SK-MEL-5 (cell line): ENCODE measurements around the gene SNIP1. TPM values are rescaled to one million over a fixed set of nuclear protein-coding genes. Genes with fewer than 3 reads are reported as not detected.
"Not testable (repeated sequence)": the region's sequence is repeated elsewhere in the genome, so short reads cannot be mapped to it uniquely, and the experiment has no call there.

ENCODE experiments used
- DNase-seq: peaks from one replicate; pipeline ENCODE4 v3.0.0-alpha.2; 2016; ENCODE audit warnings: low read depth, low spot score
- in situ Hi-C: cut with HindIII; loops from 2 replicates; pipeline ENCODE4 v1.10.0; 2016; ENCODE audit warnings: low sequenced_read_pairs, high pct_unique_total_duplicates, low pct_unique_long_range_greater_than_20kb
- polyA plus RNA-seq, 2 experiments: library from polyadenylated mRNA; depleted of rRNA; stranded (reverse); fragments of >200 nt; gene quantifications; 2 replicates each; pipeline ENCODE4 v1.2.3, GENCODE V29; 2015
- total RNA-seq: library from RNA; depleted of rRNA; stranded (reverse); fragments of >200 nt; shearing (Covaris generic); gene quantifications from 2 replicates; pipeline ENCODE4 v1.2.3, GENCODE V29; 2014; rRNA removed

The SNIP1 gene
- 7.4 and 7.7 TPM in 2 replicates for total RNA-seq
- polyA plus RNA-seq (2015; cell fraction: cytosol; rRNA removed) = 6.1 and 11.8 TPM in 2 replicates
- polyA plus RNA-seq (2015; cell fraction: nucleus; rRNA removed) = 10.3 and 12.5 TPM in 2 replicates

DNA sequence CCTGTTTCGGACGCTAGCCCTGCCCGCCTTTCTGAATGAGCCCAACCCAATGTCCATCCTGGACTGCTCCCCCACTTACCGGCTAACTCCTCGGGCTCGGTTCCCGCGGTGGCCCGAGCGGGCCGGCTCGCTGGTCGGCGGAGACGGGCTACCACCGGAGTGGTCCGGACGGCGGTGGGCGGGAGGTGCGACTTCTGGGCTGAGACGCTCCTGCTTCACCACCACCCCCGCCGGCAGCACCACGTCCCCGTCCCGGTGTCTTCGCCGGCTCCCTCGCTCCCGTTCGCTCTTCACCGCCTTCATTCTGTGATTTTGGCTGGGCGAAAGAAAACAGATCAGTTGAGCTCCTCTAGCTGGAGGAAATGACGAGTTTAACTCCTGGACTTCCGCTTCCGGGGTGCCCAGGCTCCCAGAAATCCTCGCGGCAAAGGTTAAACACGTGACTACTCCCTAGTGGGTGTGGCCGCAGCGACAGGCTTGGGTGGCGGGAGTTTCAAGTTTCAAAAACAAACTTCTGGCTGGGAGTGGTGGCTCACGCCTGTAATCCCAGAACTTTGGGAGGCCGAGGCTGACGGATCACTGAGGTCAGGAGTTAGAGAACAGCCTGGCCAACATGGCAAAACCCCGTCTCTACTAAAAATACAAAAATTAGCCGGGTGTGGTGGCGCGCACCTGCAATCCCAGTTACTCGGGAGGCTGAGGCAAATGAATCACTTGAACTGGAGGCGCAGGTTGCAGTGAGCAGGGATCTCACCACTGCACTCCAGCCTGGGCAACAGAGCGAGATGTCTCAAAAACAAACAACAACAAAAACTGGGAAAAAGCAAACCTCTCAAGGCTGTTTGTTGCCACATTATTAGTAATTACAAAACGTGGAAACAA is at the start of gene SNIP1:
Gene SNIP1 (minus strand): TSS at position 367 of the 882 bp plus-strand sequence. CDS start 64 bp downstream, at position 303.
- peak; percentile 93 for DNase-seq
- in situ Hi-C loops = no loop called here

GRCh38 chr1:37602750-37603694 is 48.9 kb upstream of the SNIP1 start:
- in situ Hi-C loops = no loop called here
- DNase-seq = peak; percentile 69

GRCh38 chr1:37601441-37601840 is 47.3 kb upstream of the SNIP1 start:
- in situ Hi-C loops = no loop called here
- peak; percentile 60 for DNase-seq

DNA sequence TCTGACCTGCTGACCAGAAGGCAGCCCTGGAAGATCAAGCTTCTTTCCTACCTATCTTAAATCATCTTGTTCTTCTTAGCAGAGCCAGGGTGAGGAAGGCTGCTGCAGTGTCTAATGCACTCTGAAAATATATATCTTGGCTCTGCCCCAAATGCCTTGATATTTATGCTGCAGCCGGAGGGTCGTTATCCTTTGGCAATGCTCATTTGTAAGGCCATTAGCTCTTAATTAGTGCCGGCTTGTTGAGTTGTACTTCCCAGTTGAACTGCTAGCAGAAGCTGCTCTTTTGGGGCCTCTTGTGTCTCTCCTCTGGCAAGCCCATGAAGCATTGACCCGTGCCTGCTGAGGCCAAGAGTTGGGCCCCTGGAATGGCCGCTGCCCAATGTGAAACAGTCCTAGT is 45.8 kb upstream of the SNIP1 start:
- DNase-seq = no peak
- in situ Hi-C loops = loop anchor here (25.0 kb wide), 1 partner anchor 87 kb away; the partner anchor contains the start of gene CDCA8

DNA sequence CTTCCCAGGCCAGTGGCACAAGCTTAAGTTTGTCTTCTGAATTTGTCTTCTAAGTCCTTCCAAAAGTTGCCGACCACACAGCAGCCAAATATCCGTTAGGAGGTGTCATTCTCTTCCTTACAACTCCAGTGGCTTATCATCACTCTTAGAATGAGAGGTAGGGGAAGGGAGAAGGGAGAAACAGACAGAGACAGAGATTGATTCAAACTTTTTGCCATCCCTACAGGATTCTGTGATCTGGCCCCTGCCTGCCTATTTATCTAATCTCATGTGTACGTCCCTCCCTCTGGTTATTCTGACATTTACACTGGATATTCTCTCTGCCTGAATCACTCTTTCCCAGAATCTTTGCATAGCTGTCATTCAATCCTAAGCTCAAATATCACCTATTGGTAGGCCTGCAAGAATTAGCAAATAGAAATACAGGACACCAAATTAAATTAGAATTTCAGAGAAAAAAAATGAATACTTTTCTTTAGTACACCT is 42.1 kb upstream of the SNIP1 start:
- in situ Hi-C loops = loop anchor here (25.0 kb wide), 1 partner anchor 91 kb away; the partner anchor contains the start of gene CDCA8
- DNase-seq = no peak

- in situ Hi-C loops = loop anchor here (25.0 kb wide), 1 partner anchor 92 kb away; the partner anchor contains the start of gene CDCA8
- peak; percentile 94 for DNase-seq
Observed at GRCh38 chr1:37595440-37596181, 41.5 kb upstream of the SNIP1 start, which contains the start of gene GNL2. GNL2 (minus strand) TSS chr1:37595937; CDS start chr1:37595822, 115 bp downstream.

- no peak for DNase-seq
Observed at GRCh38 chr1:37593726-37594125, 39.6 kb upstream of the SNIP1 start.

GRCh38 chr1:37588939-37589338 is 34.8 kb upstream of the SNIP1 start:
- in situ Hi-C loops = loop anchor here (25.0 kb wide), 1 partner anchor 98 kb away; the partner anchor contains the start of gene CDCA8
- peak; percentile 33 for DNase-seq

More at GRCh38 chr1:37593726-37594125, 39.6 kb upstream of the SNIP1 start:
- in situ Hi-C loops = loop anchor here (25.0 kb wide), 1 partner anchor 94 kb away; the partner anchor contains the start of gene CDCA8

GRCh38 chr1:37584544-37584943 is 30.5 kb upstream of the SNIP1 start:
- DNase-seq = not testable (repeated sequence)
- in situ Hi-C loops = loop anchor here (25.0 kb wide), 1 partner anchor 103 kb away; the partner anchor contains the start of gene CDCA8

DNA sequence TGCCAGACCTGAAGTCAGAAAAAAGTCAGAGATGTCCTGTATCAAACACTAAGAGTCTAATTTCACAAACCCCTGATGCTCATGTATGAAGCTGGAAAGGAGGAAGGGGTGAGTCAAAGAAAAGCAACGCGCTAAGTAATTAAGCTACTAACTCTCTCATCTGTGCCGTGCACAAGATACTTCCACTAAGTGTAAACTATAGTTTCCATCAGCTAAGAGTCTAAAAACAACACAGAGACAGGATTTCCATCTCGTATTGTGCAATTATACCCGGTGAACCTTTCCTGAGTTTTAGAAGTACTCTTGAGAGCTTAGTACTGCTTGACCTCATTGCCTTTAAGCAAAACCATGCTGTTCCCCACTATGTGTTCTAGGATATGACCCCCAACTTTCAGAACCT is 21.6 kb upstream of the SNIP1 start:
- DNase-seq = no peak
- in situ Hi-C loops = loop anchor here (25.0 kb wide), 1 partner anchor 112 kb away; the partner anchor contains the start of gene CDCA8

GRCh38 chr1:37574834-37575480 is 20.9 kb upstream of the SNIP1 start:
- DNase-seq = no peak
- in situ Hi-C loops = loop anchor here (25.0 kb wide), 1 partner anchor 112 kb away; the partner anchor contains the start of gene CDCA8

GRCh38 chr1:37570528-37571334 is 16.6 kb upstream of the SNIP1 start:
- in situ Hi-C loops = no loop called here
- no peak for DNase-seq

DNA sequence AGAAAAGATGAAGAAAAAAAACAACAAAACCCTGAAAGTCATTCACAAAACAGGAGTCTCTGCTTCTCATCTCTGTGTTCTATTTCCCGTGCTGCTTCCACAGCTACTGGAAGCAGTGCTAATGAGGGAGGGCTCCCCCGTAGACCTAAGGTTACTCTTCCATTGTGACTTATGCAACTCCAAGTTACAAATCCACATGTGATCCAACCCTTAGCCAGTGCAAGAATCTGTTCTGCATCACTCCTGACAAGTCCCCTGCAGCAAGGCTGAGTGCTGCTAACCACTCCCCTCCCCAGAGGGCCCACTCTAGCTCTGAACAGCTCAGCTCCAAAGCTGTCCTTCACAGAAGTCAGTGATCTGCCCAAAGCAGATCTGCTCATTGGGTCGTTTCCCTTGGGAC is 12.9 kb upstream of the SNIP1 start:
- in situ Hi-C loops = no loop called here
- DNase-seq = no peak

DNA sequence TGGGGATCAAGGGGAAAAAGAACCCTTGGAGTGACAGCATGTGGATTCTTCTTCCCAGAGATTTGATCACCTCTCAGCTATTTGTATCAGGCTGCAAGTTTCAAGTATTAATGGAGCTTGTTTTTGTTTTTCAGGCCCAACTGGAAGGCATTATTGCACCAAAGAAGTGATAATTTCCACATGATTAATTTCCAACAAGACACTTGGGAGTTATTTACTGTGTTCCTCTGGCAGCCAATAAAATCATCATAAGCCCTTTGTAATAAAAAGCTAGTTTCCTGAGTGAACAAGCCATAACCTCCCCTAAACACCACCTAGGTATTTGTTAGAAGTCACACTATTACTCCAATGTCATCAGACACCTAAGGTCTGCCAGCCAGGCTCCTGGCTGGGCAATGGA is 10.8 kb upstream of the SNIP1 start:
- no peak for DNase-seq
- in situ Hi-C loops = no loop called here

DNA sequence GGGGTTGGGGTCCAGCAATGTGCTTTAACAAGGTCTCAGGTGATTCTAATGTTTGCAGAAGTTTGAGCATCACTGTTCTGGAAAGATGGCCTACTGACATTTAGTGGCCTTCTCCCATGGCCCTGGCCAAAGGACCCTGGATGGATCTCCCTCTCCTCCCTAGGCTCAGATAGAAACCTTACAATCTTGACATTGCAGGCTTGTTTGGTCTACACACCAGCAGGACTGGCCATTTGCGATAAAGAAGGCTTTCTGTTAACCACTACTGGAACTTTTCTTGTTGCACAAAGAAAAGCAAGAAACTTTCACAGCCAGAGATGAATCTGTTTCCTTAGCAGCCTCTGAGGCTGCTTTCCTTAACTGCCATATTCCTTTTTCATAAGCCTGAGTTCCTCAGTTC is 8.9 kb upstream of the SNIP1 start:
- in situ Hi-C loops = no loop called here
- DNase-seq = no peak
